Gastrocnemius medialis (tissue), 4 donors: Measurements from ENCODE around the gene DNMBP. TPM values are rescaled to one million over a fixed set of nuclear protein-coding genes. Genes with fewer than 3 reads are reported as not detected.

ENCODE experiments used
- ATAC-seq, 2 donors: fragments of 150-250 bp; one replicate each; pipeline ENCODE4 v1.9.1; 2016
- DNase-seq, 2 donors: peaks; one replicate each; pipeline ENCODE4 v3.0.0-alpha.2; 2019
- H3K27ac ChIP-seq, 4 donors: fragments of 200-600 bp; sonication (generic); 1 replicate in 1 of 4; 2 replicates in 3 of 4; pipeline ENCODE4 v1.5.1; 2016 to 2018; ENCODE audit warnings: mild to moderate bottlenecking in 2 of 4, moderate library complexity in 1 of 4
- H3K27me3 ChIP-seq, 3 donors: fragments of 200-600 bp; sonication (generic) in 2 of 3; 1 replicate in 1 of 3; 2 replicates in 2 of 3; pipeline versions ENCODE4 v1.5.1 to v1.6.0; 2016 to 2019; ENCODE audit warnings: mild to moderate bottlenecking in 1 of 3, moderate library complexity in 1 of 3
- H3K36me3 ChIP-seq, 2 donors: fragments of 200-600 bp; sonication (generic) in 1 of 2; one replicate each; pipeline ENCODE4 v1.5.1; 2017 to 2018
- H3K4me1 ChIP-seq, 2 donors: fragments of 200-600 bp; sonication (generic) in 1 of 2; one replicate each; pipeline ENCODE4 v1.5.1; 2016 to 2017; ENCODE audit warnings: mild to moderate bottlenecking in 2 of 2
- H3K4me3 ChIP-seq, 4 donors: fragments of 200-600 bp; sonication (generic) in 3 of 4; 1 replicate in 1 of 4; 2 replicates in 3 of 4; pipeline ENCODE4 v1.5.1; 2016 to 2019; ENCODE audit warnings: mild to moderate bottlenecking in 2 of 4
- H3K9me3 ChIP-seq, 3 donors: fragments of 200-600 bp; sonication (generic) in 2 of 3; 1 replicate in 1 of 3; 2 replicates in 2 of 3; pipeline ENCODE4 v1.5.1; 2016 to 2019
- POLR2A ChIP-seq, 2 donors: fragments of 450-650 bp; IDR thresholded peaks; one replicate each; pipeline ENCODE4 v1.6.1; 2017; ENCODE audit warnings: antibody characterized with exemption in 2 of 2, mild to moderate bottlenecking in 2 of 2, moderate library complexity in 2 of 2
- in situ Hi-C, 4 donors: fragments of 200-750 bp; cut with MboI; loops; one replicate each; pipeline versions ENCODE4 v1.15.0 to v1.8.0; 2017; ENCODE audit warnings: low sequenced_read_pairs in 4 of 4
- intact Hi-C: fragments of 100-400 bp; cut with DNase I; formaldehyde crosslinking; loops from one replicate; pipeline ENCODE4 v1.15.1; 2023; ENCODE audit warnings: low total_unique reads
- total RNA-seq, 4 donors: library from RNA; depleted of rRNA; stranded (reverse); fragments of >200 nt; gene quantifications; one replicate each; pipeline versions ENCODE4 v1.1.0 to v1.2.3, GENCODE V29; 2016
- TF ChIP-seq, protein P1 (sequence below), 5 experiments: fragments of 450-650 bp in 3 of 5; fragments of 200-600 bp in 2 of 5; sonication (generic) in 2 of 5; IDR thresholded peaks in 4 of 5; conservative IDR thresholded peaks in 1 of 5; 1 replicate in 4 of 5; 2 replicates in 1 of 5; pipeline ENCODE4 v1.5.1; 2016 to 2019; ENCODE audit warnings: antibody characterized with exemption in 5 of 5, mild to moderate bottlenecking in 3 of 5, moderate library complexity in 3 of 5

The DNMBP gene
- total RNA-seq, 4 donors from 2014 or later: 9.5 to 22.5 (median 15.0) TPM

DNA sequence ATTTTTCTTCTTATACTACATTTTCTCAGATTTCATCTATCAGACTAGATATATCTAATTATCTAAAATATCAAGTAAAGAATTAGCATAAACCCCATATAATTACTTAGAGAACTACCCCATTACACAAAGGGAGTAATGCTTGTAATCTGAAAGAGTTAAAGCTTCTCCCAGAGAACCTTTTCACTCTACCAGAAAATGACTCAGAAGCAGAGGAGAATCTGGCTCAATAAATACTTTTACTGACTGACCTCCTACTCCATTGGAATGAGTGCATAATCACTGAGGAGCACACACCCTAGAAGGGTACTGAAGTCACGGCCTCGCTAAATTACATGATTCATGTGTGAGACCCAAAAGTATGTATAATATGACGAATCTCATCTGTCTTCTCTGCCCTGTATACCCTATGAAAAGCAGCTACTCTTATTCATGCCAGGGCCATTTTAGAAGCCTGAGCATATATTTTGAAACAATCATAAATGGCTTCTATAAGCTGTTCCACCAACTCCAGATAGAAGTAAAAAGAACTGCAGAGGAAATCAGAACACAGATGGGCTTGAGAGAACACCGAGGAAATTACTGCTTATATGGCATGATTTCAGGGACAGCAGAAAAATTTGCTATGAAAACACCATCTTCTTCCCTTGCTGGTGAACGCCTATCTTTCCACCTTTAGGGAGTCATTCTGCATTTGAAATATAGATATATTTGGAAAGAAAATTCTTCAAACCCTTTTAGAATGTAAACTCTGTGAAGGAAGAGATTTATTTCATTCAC lies 32.7 kb downstream of the DNMBP start:
- peaks cover 42 to 49% of the 10 kb centered on the region in 2 donors for H3K4me1 ChIP-seq
- no peaks in the 10 kb centered on the region for H3K36me3 ChIP-seq
- TF ChIP-seq, protein P1, sequence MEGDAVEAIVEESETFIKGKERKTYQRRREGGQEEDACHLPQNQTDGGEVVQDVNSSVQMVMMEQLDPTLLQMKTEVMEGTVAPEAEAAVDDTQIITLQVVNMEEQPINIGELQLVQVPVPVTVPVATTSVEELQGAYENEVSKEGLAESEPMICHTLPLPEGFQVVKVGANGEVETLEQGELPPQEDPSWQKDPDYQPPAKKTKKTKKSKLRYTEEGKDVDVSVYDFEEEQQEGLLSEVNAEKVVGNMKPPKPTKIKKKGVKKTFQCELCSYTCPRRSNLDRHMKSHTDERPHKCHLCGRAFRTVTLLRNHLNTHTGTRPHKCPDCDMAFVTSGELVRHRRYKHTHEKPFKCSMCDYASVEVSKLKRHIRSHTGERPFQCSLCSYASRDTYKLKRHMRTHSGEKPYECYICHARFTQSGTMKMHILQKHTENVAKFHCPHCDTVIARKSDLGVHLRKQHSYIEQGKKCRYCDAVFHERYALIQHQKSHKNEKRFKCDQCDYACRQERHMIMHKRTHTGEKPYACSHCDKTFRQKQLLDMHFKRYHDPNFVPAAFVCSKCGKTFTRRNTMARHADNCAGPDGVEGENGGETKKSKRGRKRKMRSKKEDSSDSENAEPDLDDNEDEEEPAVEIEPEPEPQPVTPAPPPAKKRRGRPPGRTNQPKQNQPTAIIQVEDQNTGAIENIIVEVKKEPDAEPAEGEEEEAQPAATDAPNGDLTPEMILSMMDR (IDR thresholded peaks at IDR 0.05 in 4 of 5, conservative IDR thresholded peaks at IDR 0.05 in 1 of 5): no peak
- no peak for TF ChIP-seq POLR2A (IDR thresholded peaks at IDR 0.05)
- H3K27me3 ChIP-seq: no peaks in the 10 kb centered on the region
- no peaks in the 10 kb centered on the region for H3K9me3 ChIP-seq
- H3K4me3 ChIP-seq: peak overlapping the region in 1 of 4 donors; percentile 7
- no peak for DNase-seq
- H3K27ac ChIP-seq: peak overlapping the region; percentile 41 to 71 (median 60)
- peak; percentile 56 to 73 for ATAC-seq
- intact Hi-C loops: loop anchor here (5.0 kb wide), 2 partner anchors 35 to 70 kb away; no protein-coding TSS in a partner anchor
- in situ Hi-C loops: no loop called here

DNA sequence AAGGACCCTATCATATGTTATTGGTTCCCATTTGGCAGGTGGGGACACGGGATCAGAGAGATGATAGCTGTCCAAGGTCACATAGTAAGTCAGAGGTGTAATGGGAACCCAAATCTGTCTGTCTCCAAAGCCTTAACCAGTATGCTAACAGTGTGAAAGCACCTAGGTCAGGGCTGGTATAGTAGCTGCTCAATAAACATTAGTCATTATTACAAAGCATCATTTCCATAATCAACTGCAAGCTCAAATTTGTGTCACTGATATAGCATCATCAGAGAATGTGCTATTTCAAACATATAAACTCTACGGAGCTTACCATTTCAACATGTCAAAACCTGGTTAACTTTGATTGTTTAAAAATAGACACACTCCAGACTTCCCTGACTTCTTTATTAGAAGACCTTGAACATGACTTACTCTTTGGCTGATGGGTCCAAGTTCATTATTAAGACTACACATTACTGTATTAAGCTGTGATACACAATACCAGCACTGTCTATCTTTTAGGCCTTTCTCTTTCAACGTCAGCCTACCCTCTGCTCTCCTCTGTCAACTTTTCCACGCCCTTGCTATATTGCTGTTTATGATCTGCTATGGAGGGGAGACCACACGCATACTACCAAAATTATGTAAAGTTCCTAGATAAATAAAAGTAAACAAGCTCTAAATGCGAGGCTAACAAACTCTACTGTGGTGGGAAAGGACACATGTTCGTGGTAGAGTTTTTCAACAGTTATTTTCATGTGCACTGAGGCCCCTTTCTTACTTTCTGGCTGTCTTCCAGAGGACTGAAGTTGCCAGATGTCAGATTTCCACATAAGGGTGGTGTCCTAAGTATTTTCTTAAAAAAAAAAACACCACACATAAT lies 33.6 kb downstream of the DNMBP start:
- TF ChIP-seq, protein P1 (IDR thresholded peaks at IDR 0.05 in 4 of 5, conservative IDR thresholded peaks at IDR 0.05 in 1 of 5): no peak
- TF ChIP-seq POLR2A (IDR thresholded peaks at IDR 0.05): no peak
- Histone ChIP-seq H3K4me1 (peaks cover 38 to 46% of the 10 kb centered on the region in 2 donors), H3K9me3 (no peaks in the 10 kb centered on the region), H3K4me3 (no peak overlapping the region), H3K36me3 (peaks cover 0 to 7% of the 10 kb centered on the region in 2 donors), H3K27ac (peak overlapping the region; percentile 41 to 71 (median 60)), H3K27me3 (no peaks in the 10 kb centered on the region)
- DNase-seq: no peak
- in situ Hi-C loops: no loop called here
- peak; percentile 54 to 63 for ATAC-seq
- intact Hi-C loops: loop anchor here (5.0 kb wide), 2 partner anchors 36 to 71 kb away; no protein-coding TSS in a partner anchor

DNA sequence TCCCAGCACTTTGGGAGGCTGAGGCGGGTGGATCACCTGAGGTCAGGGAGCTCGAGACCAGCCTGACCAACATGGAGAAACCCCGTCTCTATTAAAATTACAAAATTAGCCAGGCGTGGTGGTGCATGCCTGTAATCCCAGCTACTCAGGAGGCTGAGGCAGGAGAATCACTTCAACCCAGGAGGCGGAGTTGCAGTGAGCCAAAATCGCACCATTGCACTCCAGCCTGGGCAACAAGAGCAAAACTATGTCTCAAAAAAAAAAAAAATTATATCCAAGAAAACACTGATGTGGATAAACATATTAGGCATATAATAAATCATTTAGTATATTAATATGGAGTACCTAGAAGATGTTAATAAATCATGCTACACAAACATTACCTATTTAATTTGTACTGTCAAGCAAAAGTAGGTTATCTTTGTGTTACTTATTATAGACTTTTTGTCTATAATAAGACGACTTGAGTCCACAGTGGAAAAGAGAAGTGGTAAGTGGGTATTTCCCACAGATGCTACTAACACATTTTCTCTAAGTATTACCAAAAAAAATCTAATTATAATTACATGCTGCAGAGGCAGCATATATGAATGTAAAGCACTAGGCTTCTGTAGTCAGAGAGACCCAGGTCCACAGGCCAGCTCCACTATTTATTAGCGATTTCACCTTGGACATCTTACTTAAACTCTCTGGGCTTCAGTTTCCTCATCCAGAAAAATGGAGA lies 34.5 kb downstream of the DNMBP start:
- intact Hi-C loops: loop anchor here (5.0 kb wide), 2 partner anchors 37 to 72 kb away; no protein-coding TSS in a partner anchor
- H3K9me3 ChIP-seq: no peaks in the 10 kb centered on the region
- ATAC-seq (no peak), DNase-seq (no peak)
- TF ChIP-seq POLR2A (IDR thresholded peaks at IDR 0.05): no peak
- TF ChIP-seq, protein P1 (IDR thresholded peaks at IDR 0.05 in 4 of 5, conservative IDR thresholded peaks at IDR 0.05 in 1 of 5): no peak
- peaks cover 0 to 14% of the 10 kb centered on the region in 2 donors for H3K36me3 ChIP-seq
- peaks cover 35 to 41% of the 10 kb centered on the region in 2 donors for H3K4me1 ChIP-seq
- in situ Hi-C loops: no loop called here
- H3K4me3 ChIP-seq: no peak overlapping the region
- no peaks in the 10 kb centered on the region for H3K27me3 ChIP-seq
- H3K27ac ChIP-seq: peak overlapping the region in 3 of 4 donors; percentile 58 to 71 (median 61)

DNA sequence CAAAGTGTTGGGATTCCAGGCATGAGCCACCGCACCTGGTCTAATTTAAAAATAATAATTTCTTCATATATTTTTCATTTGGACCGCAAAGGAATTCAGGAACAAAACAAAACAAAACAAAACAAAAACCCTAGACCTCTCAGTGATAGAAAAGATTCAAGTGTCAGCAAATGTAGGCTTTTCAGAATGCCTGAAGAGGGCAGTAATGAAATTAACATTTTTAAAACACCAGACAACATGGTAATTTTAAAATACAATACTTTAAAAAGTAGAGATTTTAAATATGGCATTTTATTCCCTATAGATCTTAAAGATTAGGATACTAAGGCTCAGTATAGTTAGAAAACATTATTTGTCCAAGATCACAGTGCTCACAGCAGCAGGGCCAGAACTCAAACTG lies 36.6 kb downstream of the DNMBP start:
- H3K4me1 ChIP-seq: peaks cover 25 to 28% of the 10 kb centered on the region in 2 donors
- no peak for TF ChIP-seq POLR2A (IDR thresholded peaks at IDR 0.05)
- TF ChIP-seq, protein P1 (IDR thresholded peaks at IDR 0.05 in 4 of 5, conservative IDR thresholded peaks at IDR 0.05 in 1 of 5): peak in 2 of 5 experiments; percentile 15 to 33
- H3K4me3 ChIP-seq: no peak overlapping the region
- peaks cover 0 to 32% of the 10 kb centered on the region in 2 donors for H3K36me3 ChIP-seq
- in situ Hi-C loops (no loop called here), intact Hi-C loops (no loop called here)
- DNase-seq: no peak
- no peaks in the 10 kb centered on the region for H3K27me3 ChIP-seq
- H3K9me3 ChIP-seq: no peaks in the 10 kb centered on the region
- no peak for ATAC-seq
- H3K27ac ChIP-seq: no peak overlapping the region
